ENCODE results near the gene D2HGDH.

- TF ChIP-seq CHD2 (IDR thresholded peaks at IDR 0.05; ENCODE audit: low read depth, low read length) (no peak), CTCF (IDR thresholded peaks at IDR 0.05 in 2 of 3, conservative IDR thresholded peaks at IDR 0.05 in 1 of 3; ENCODE audit: insufficient read depth in 2 of 3, low read depth in 1 of 3, low read length in 3 of 3) (no peak)
Measured at GRCh38 chr2:241759067-241759807, 24.8 kb downstream of the D2HGDH start.
